HEK293 (cell line): ENCODE measurements around the gene TLR8.

Experiments
- CTCF ChIA-PET: fragments of 350-600 bp; formaldehyde crosslinking; extraction: SDS; loops from one replicate; lab custom pipeline; 2021; ENCODE audit warnings: antibody characterized with exemption; lab: Yijun Ruan, JAX
- POLR2A ChIA-PET: fragments of 300-600 bp; formaldehyde crosslinking; extraction: SDS; loops from one replicate; lab custom pipeline; 2020; ENCODE audit warnings: antibody characterized with exemption, inconsistent platforms; lab: Yijun Ruan, JAX
- H3K27ac ChIP-seq: fragments of 200-500 bp; sonication (Bioruptor generic); 2 replicates; pipeline ENCODE4 v1.5.1; 2014; ENCODE audit warnings: low read depth, low read length, control low read depth, inconsistent platforms; ENCODE audit errors: extremely low read depth
- H3K36me3 ChIP-seq, 2 experiments: fragments of 200-500 bp in 1 of 2; sonication (Bioruptor generic) in 1 of 2; 1 replicate in 1 of 2; 2 replicates in 1 of 2; pipeline ENCODE4 v1.5.1; 2014 to 2017; ENCODE audit warnings: inconsistent platforms in 2 of 2, low read length in 2 of 2; ENCODE audit not compliant: control insufficient read depth in 2 of 2, insufficient read depth in 1 of 2
- H3K4me1 ChIP-seq: fragments of 200-500 bp; sonication (Bioruptor generic); 2 replicates; pipeline ENCODE4 v1.5.1; 2014; ENCODE audit warnings: mild to moderate bottlenecking, low read length, inconsistent platforms; ENCODE audit not compliant: control insufficient read depth, insufficient read depth
- H3K4me3 ChIP-seq: 2 replicates; pipeline ENCODE4 v1.5.1; 2011; ENCODE audit warnings: low read depth, mild to moderate bottlenecking, control low read depth, low read length, moderate library complexity
- H3K9me3 ChIP-seq: fragments of 200-500 bp; sonication (Bioruptor generic); 2 replicates; pipeline ENCODE4 v1.5.1; 2014; ENCODE audit warnings: low read depth, low read length, inconsistent platforms; ENCODE audit not compliant: control insufficient read depth, insufficient read depth
- HIC1 ChIP-seq: fragments of 450-650 bp; formaldehyde crosslinking; IDR thresholded peaks from 2 replicates; pipeline ENCODE4 v1.5.1; 2016; ENCODE audit warnings: missing biosample characterization, missing genetic modification characterization
- KLF1 ChIP-seq: fragments of 450-650 bp; formaldehyde crosslinking; IDR thresholded peaks from 2 replicates; pipeline ENCODE4 v1.5.1; 2016; ENCODE audit warnings: missing biosample characterization, missing genetic modification characterization
- KLF16 ChIP-seq: fragments of 450-650 bp; formaldehyde crosslinking; IDR thresholded peaks from 2 replicates; pipeline ENCODE4 v1.5.1; 2017; ENCODE audit warnings: missing biosample characterization, missing genetic modification characterization
- PRDM1 ChIP-seq: fragments of 450-650 bp; formaldehyde crosslinking; IDR thresholded peaks from 2 replicates; pipeline ENCODE4; 2016; ENCODE audit warnings: missing biosample characterization, missing genetic modification characterization
- SCRT1 ChIP-seq: fragments of 450-650 bp; formaldehyde crosslinking; IDR thresholded peaks from 2 replicates; pipeline ENCODE4 v1.5.1; 2016; ENCODE audit warnings: missing biosample characterization, missing genetic modification characterization, borderline replicate concordance
- ZBTB20 ChIP-seq: fragments of 450-650 bp; formaldehyde crosslinking; IDR thresholded peaks from 2 replicates; pipeline ENCODE4 v1.5.1; 2016; ENCODE audit warnings: missing biosample characterization, missing genetic modification characterization
- ZBTB48 ChIP-seq: fragments of 450-650 bp; formaldehyde crosslinking; IDR thresholded peaks from 2 replicates; pipeline ENCODE4 v1.5.1; 2016; ENCODE audit warnings: missing biosample characterization, missing genetic modification characterization
- ZFP41 ChIP-seq: fragments of 450-650 bp; formaldehyde crosslinking; IDR thresholded peaks from 2 replicates; pipeline ENCODE4 v1.5.1; 2016; ENCODE audit warnings: missing biosample characterization, missing genetic modification characterization, borderline replicate concordance
- ZNF155 ChIP-seq: fragments of 450-650 bp; formaldehyde crosslinking; IDR thresholded peaks from 2 replicates; pipeline ENCODE4 v1.5.1; 2016; ENCODE audit warnings: missing biosample characterization, missing genetic modification characterization
- ZNF175 ChIP-seq: fragments of 450-650 bp; formaldehyde crosslinking; IDR thresholded peaks from 2 replicates; pipeline ENCODE4 v1.5.1; 2016; ENCODE audit warnings: missing biosample characterization, missing genetic modification characterization
- ZNF2 ChIP-seq: fragments of 450-650 bp; formaldehyde crosslinking; IDR thresholded peaks from 2 replicates; pipeline ENCODE4 v1.5.1; 2016; ENCODE audit warnings: missing biosample characterization, missing genetic modification characterization
- ZNF23 ChIP-seq: fragments of 450-650 bp; formaldehyde crosslinking; IDR thresholded peaks from 2 replicates; pipeline ENCODE4 v1.5.1; 2016; ENCODE audit warnings: missing biosample characterization, missing genetic modification characterization, borderline replicate concordance
- ZNF24 ChIP-seq: fragments of 450-650 bp; formaldehyde crosslinking; IDR thresholded peaks from 2 replicates; pipeline ENCODE4 v1.5.1; 2016; ENCODE audit warnings: missing biosample characterization, missing genetic modification characterization
- ZNF366 ChIP-seq: fragments of 450-650 bp; formaldehyde crosslinking; conservative IDR thresholded peaks from 2 replicates; pipeline ENCODE4 v1.5.1; 2016; ENCODE audit warnings: missing biosample characterization, missing genetic modification characterization
- ZNF555 ChIP-seq: fragments of 450-650 bp; formaldehyde crosslinking; conservative IDR thresholded peaks from 2 replicates; pipeline ENCODE4 v1.5.1; 2017; ENCODE audit warnings: missing biosample characterization, mild to moderate bottlenecking, missing genetic modification characterization, inconsistent platforms
- ZNF571 ChIP-seq: fragments of 450-650 bp; formaldehyde crosslinking; IDR thresholded peaks from 2 replicates; pipeline ENCODE4 v1.5.0; 2017; ENCODE audit warnings: missing biosample characterization, missing genetic modification characterization
- ZNF645 ChIP-seq: fragments of 450-650 bp; formaldehyde crosslinking; IDR thresholded peaks from 2 replicates; pipeline ENCODE4; 2016; ENCODE audit warnings: missing biosample characterization, missing genetic modification characterization
- ZSCAN16 ChIP-seq: fragments of 450-650 bp; formaldehyde crosslinking; IDR thresholded peaks from 2 replicates; pipeline ENCODE4 v1.5.1; 2016; ENCODE audit warnings: missing biosample characterization, missing genetic modification characterization
- TF ChIP-seq, protein P1 (sequence below): fragments of 450-650 bp; formaldehyde crosslinking; IDR thresholded peaks from 2 replicates; pipeline ENCODE4 v1.5.1; 2016; ENCODE audit warnings: missing biosample characterization, missing genetic modification characterization
- TF ChIP-seq, protein P2 (sequence below): fragments of 450-650 bp; formaldehyde crosslinking; optimal IDR thresholded peaks from 2 replicates; pipeline ENCODE3; 2016; ENCODE audit warnings: missing biosample characterization, mild to moderate bottlenecking, missing genetic modification characterization
- TF ChIP-seq, protein P3 (sequence below): fragments of 450-650 bp; formaldehyde crosslinking; IDR thresholded peaks from 2 replicates; pipeline ENCODE4 v1.5.1; 2017; ENCODE audit warnings: missing biosample characterization, missing genetic modification characterization
- TF ChIP-seq, protein P4 (sequence below): fragments of 450-650 bp; formaldehyde crosslinking; IDR thresholded peaks from 2 replicates; pipeline ENCODE4 v1.5.1; 2016; ENCODE audit warnings: missing biosample characterization, missing genetic modification characterization

TLR8 gene

DNA sequence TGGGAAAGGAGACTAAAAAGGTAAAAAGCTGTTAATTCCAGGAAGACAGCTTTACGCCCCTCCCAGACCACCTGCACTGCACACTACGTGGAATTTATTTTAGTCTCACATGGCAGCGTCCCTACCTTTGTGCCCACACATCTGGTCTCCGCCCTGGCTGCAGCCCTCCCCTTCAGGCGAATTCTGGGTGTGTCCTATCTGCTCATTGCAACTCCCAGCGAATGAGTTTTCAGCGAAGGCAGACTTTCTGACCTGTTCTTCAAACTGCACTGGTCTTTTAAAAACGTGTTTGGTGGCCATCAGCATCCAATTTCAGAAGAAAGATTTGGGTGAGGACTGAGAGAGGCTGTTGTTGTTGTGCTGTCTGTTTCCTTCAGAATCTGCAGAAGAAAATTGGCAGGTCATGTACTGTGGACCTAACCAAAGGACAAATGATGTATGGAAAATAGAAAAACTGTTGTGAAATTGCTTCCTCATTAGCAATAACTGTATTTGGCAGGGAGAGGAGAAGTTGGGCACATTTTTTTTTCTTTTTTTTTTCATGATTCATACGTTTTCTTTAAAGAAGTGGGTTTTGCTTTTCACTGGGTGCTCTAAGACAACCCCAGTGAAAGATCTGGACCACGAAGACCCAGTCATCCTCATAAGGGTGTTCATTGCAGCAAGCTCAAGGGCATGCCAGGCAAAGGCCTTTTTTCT is 4.2 kb downstream of the TLR8 start:
- no peaks in the 10 kb centered on the region for H3K9me3 ChIP-seq
- no peak overlapping the region for H3K27ac ChIP-seq
- TF ChIP-seq, protein P1, sequence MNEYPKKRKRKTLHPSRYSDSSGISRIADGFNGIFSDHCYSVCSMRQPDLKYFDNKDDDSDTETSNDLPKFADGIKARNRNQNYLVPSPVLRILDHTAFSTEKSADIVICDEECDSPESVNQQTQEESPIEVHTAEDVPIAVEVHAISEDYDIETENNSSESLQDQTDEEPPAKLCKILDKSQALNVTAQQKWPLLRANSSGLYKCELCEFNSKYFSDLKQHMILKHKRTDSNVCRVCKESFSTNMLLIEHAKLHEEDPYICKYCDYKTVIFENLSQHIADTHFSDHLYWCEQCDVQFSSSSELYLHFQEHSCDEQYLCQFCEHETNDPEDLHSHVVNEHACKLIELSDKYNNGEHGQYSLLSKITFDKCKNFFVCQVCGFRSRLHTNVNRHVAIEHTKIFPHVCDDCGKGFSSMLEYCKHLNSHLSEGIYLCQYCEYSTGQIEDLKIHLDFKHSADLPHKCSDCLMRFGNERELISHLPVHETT (tag by site-specific recombination) = no peak
- TF ChIP-seq ZNF366 (tag by site-specific recombination) = no peak
- no peak for TF ChIP-seq ZNF155 (tag by site-specific recombination)
- no peak for TF ChIP-seq KLF16 (tag by site-specific recombination)
- no peak for TF ChIP-seq HIC1
- no peak for TF ChIP-seq ZNF175
- no peak for TF ChIP-seq ZBTB48 (tag by site-specific recombination)
- TF ChIP-seq, protein P2, sequence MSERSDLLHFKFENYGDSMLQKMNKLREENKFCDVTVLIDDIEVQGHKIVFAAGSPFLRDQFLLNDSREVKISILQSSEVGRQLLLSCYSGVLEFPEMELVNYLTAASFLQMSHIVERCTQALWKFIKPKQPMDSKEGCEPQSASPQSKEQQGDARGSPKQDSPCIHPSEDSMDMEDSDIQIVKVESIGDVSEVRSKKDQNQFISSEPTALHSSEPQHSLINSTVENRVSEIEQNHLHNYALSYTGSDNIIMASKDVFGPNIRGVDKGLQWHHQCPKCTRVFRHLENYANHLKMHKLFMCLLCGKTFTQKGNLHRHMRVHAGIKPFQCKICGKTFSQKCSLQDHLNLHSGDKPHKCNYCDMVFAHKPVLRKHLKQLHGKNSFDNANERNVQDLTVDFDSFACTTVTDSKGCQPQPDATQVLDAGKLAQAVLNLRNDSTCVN (tag by site-specific recombination) = no peak
- TF ChIP-seq KLF1 = no peak
- TF ChIP-seq ZSCAN16 (tag by site-specific recombination) = no peak
- TF ChIP-seq ZNF571 (tag by site-specific recombination) = no peak
- TF ChIP-seq ZBTB20 = no peak
- no peak for TF ChIP-seq ZNF645 (tag by site-specific recombination)
- no peak for TF ChIP-seq ZNF24
- no peak overlapping the region for H3K4me3 ChIP-seq
- H3K36me3 ChIP-seq = no peaks in the 10 kb centered on the region
- ChIA-PET POLR2A (no interaction called here), CTCF (interaction anchor here (0.7 to 1.6 kb wide), 4 partner anchors 8 to 36 kb away, joined by 4 to 5 read pairs (median 4); no protein-coding TSS in a partner anchor)
- H3K4me1 ChIP-seq = no peaks in the 10 kb centered on the region

- ChIA-PET POLR2A (no interaction called here), CTCF (interaction anchor here (0.7 to 1.3 kb wide), 3 partner anchors 8 to 36 kb away, joined by 4 to 5 read pairs (median 4); no protein-coding TSS in a partner anchor)
- Histone ChIP-seq H3K9me3 (no peaks in the 10 kb centered on the region), H3K27ac (no peak overlapping the region), H3K4me3 (no peak overlapping the region), H3K36me3 (no peaks in the 10 kb centered on the region), H3K4me1 (no peaks in the 10 kb centered on the region)
- no peak for TF ChIP-seq ZNF555 (tag by site-specific recombination)
- TF ChIP-seq ZNF23 (tag by site-specific recombination) = no peak
- no peak for TF ChIP-seq ZNF2 (tag by site-specific recombination)
- TF ChIP-seq, protein P3, sequence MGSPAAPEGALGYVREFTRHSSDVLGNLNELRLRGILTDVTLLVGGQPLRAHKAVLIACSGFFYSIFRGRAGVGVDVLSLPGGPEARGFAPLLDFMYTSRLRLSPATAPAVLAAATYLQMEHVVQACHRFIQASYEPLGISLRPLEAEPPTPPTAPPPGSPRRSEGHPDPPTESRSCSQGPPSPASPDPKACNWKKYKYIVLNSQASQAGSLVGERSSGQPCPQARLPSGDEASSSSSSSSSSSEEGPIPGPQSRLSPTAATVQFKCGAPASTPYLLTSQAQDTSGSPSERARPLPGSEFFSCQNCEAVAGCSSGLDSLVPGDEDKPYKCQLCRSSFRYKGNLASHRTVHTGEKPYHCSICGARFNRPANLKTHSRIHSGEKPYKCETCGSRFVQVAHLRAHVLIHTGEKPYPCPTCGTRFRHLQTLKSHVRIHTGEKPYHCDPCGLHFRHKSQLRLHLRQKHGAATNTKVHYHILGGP (tag by site-specific recombination) = no peak
- TF ChIP-seq ZFP41 (tag by site-specific recombination) = no peak
- TF ChIP-seq, protein P4, sequence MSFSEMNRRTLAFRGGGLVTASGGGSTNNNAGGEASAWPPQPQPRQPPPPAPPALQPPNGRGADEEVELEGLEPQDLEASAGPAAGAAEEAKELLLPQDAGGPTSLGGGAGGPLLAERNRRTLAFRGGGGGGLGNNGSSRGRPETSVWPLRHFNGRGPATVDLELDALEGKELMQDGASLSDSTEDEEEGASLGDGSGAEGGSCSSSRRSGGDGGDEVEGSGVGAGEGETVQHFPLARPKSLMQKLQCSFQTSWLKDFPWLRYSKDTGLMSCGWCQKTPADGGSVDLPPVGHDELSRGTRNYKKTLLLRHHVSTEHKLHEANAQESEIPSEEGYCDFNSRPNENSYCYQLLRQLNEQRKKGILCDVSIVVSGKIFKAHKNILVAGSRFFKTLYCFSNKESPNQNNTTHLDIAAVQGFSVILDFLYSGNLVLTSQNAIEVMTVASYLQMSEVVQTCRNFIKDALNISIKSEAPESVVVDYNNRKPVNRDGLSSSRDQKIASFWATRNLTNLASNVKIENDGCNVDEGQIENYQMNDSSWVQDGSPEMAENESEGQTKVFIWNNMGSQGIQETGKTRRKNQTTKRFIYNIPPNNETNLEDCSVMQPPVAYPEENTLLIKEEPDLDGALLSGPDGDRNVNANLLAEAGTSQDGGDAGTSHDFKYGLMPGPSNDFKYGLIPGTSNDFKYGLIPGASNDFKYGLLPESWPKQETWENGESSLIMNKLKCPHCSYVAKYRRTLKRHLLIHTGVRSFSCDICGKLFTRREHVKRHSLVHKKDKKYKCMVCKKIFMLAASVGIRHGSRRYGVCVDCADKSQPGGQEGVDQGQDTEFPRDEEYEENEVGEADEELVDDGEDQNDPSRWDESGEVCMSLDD (tag by site-specific recombination) = no peak
- TF ChIP-seq SCRT1 (tag by site-specific recombination) = no peak
- no peak for TF ChIP-seq HIC1
- no peak for TF ChIP-seq PRDM1
These were observed 4.7 kb downstream of the TLR8 start for GRCh38 chrX:12911122-12911470.
